ENCODE measurements around the gene ARL3.

Gene ARL3

GRCh38 chr10:102726274-102726673 lies 12.1 kb upstream of the ARL3 start:
- Histone ChIP-seq H2BK12ac (ENCODE audit: low read length) (no peak overlapping the region), H3K4ac (ENCODE audit: low read depth, low read length) (no peak overlapping the region), H3K4me1 (ENCODE audit: control insufficient read depth in 1 of 2, insufficient read depth in 2 of 2, low read length in 2 of 2) (peaks cover 2 to 4% of the 10 kb centered on the region in 2 experiments), H3K18ac (ENCODE audit: low read length) (no peak overlapping the region), H3K4me3 (ENCODE audit: low read depth, low read length) (no peak overlapping the region), H3K23ac (ENCODE audit: low read length) (no peak overlapping the region), H2AK5ac (ENCODE audit: low read length) (no peak overlapping the region), H3K14ac (ENCODE audit: low read length) (no peak overlapping the region), H3K9me3 (ENCODE audit: insufficient read depth, low read depth, low read length) (no peaks in the 10 kb centered on the region), H4K91ac (ENCODE audit: low read depth, low read length) (no peak overlapping the region), H2BK5ac (ENCODE audit: low read depth, low read length, poor library complexity) (no peak overlapping the region), H3K27me3 (ENCODE audit: insufficient read depth, low read length) (no peaks in the 10 kb centered on the region), H3K36me3 (ENCODE audit: control insufficient read depth in 1 of 2, insufficient read depth in 2 of 2, low read length in 2 of 2) (peaks cover 21 to 23% of the 10 kb centered on the region in 2 experiments), H2AFZ (ENCODE audit: insufficient read depth, low read length, poor library complexity) (no peak overlapping the region), H3K9ac (ENCODE audit: low read length) (no peak overlapping the region), H3K27ac (ENCODE audit: low read depth, low read length) (no peak overlapping the region), H3K79me1 (ENCODE audit: low read length) (peaks cover 4% of the 10 kb centered on the region), H4K12ac (ENCODE audit: low read depth, low read length) (no peak overlapping the region), H4K8ac (ENCODE audit: low read depth, low read length) (no peak overlapping the region), H2BK120ac (ENCODE audit: insufficient read depth, low read length, poor library complexity) (no peak overlapping the region), H3K79me2 (ENCODE audit: control insufficient read depth, insufficient read depth, low read length, poor library complexity) (peaks cover 2% of the 10 kb centered on the region), H3K4me2 (ENCODE audit: low read length) (no peak overlapping the region)
- WGBS (ENCODE audit: extremely low coverage, insufficient coverage, insufficient read length) = no CpG with 5 or more reads among the region's 3 CpGs
- peak; percentile 24 to 59 for DNase-seq

GRCh38 chr10:102723989-102724388 lies 9.8 kb upstream of the ARL3 start:
- H2AFZ ChIP-seq (ENCODE audit: insufficient read depth, low read length, poor library complexity) = no peak overlapping the region
- H4K12ac ChIP-seq (ENCODE audit: low read depth, low read length) = no peak overlapping the region
- no peaks in the 10 kb centered on the region for H3K27me3 ChIP-seq (ENCODE audit: insufficient read depth, low read length)
- H3K27ac ChIP-seq (ENCODE audit: low read depth, low read length) = no peak overlapping the region
- no peak overlapping the region for H2BK12ac ChIP-seq (ENCODE audit: low read length)
- H3K18ac ChIP-seq (ENCODE audit: low read length) = no peak overlapping the region
- H4K8ac ChIP-seq (ENCODE audit: low read depth, low read length) = no peak overlapping the region
- peaks cover 16 to 17% of the 10 kb centered on the region in 2 experiments for H3K36me3 ChIP-seq (ENCODE audit: control insufficient read depth in 1 of 2, insufficient read depth in 2 of 2, low read length in 2 of 2)
- no peak overlapping the region for H2BK5ac ChIP-seq (ENCODE audit: low read depth, low read length, poor library complexity)
- H4K91ac ChIP-seq (ENCODE audit: low read depth, low read length) = no peak overlapping the region
- no peak overlapping the region for H3K4me2 ChIP-seq (ENCODE audit: low read length)
- no peak overlapping the region for H3K23ac ChIP-seq (ENCODE audit: low read length)
- H3K79me1 ChIP-seq (ENCODE audit: low read length) = no peaks in the 10 kb centered on the region
- DNase-seq = no peak
- no peak overlapping the region for H3K4me3 ChIP-seq (ENCODE audit: low read depth, low read length)
- no peak overlapping the region for H3K4ac ChIP-seq (ENCODE audit: low read depth, low read length)
- H2BK120ac ChIP-seq (ENCODE audit: insufficient read depth, low read length, poor library complexity) = no peak overlapping the region
- H3K14ac ChIP-seq (ENCODE audit: low read length) = no peak overlapping the region
- H3K9me3 ChIP-seq (ENCODE audit: insufficient read depth, low read depth, low read length) = no peaks in the 10 kb centered on the region
- no peak overlapping the region for H3K9ac ChIP-seq (ENCODE audit: low read length)
- H2AK5ac ChIP-seq (ENCODE audit: low read length) = no peak overlapping the region
- peaks cover 0 to 2% of the 10 kb centered on the region in 2 experiments for H3K4me1 ChIP-seq (ENCODE audit: control insufficient read depth in 1 of 2, insufficient read depth in 2 of 2, low read length in 2 of 2)
- WGBS (ENCODE audit: extremely low coverage, insufficient coverage, insufficient read length) = no CpG with 5 or more reads among the region's 4 CpGs
- no peaks in the 10 kb centered on the region for H3K79me2 ChIP-seq (ENCODE audit: control insufficient read depth, insufficient read depth, low read length, poor library complexity)

GRCh38 chr10:102721954-102722353 lies 7.8 kb upstream of the ARL3 start:
- Histone ChIP-seq H3K14ac (ENCODE audit: low read length) (no peak overlapping the region), H2AFZ (ENCODE audit: insufficient read depth, low read length, poor library complexity) (no peak overlapping the region)
- no CpG with 5 or more reads among the region's 4 CpGs for WGBS (ENCODE audit: extremely low coverage, insufficient coverage, insufficient read length)

GRCh38 chr10:102720775-102721301 lies 6.6 kb upstream of the ARL3 start:
- WGBS (ENCODE audit: extremely low coverage, insufficient coverage, insufficient read length) = no CpG with 5 or more reads among the region's 6 CpGs
- no peak overlapping the region for H2BK12ac ChIP-seq (ENCODE audit: low read length)
- no peak overlapping the region for H2AFZ ChIP-seq (ENCODE audit: insufficient read depth, low read length, poor library complexity)

More at GRCh38 chr10:102721954-102722353, 7.8 kb upstream of the ARL3 start:
- Histone ChIP-seq H3K4me2 (ENCODE audit: low read length) (no peak overlapping the region), H4K8ac (ENCODE audit: low read depth, low read length) (no peak overlapping the region), H2AK5ac (ENCODE audit: low read length) (no peak overlapping the region), H4K12ac (ENCODE audit: low read depth, low read length) (no peak overlapping the region), H2BK120ac (ENCODE audit: insufficient read depth, low read length, poor library complexity) (no peak overlapping the region), H2BK5ac (ENCODE audit: low read depth, low read length, poor library complexity) (no peak overlapping the region), H3K36me3 (ENCODE audit: control insufficient read depth in 1 of 2, insufficient read depth in 2 of 2, low read length in 2 of 2) (peaks cover 5 to 8% of the 10 kb centered on the region in 2 experiments), H2BK12ac (ENCODE audit: low read length) (no peak overlapping the region), H3K4me1 (ENCODE audit: control insufficient read depth in 1 of 2, insufficient read depth in 2 of 2, low read length in 2 of 2) (peaks cover 11 to 12% of the 10 kb centered on the region in 2 experiments), H3K79me1 (ENCODE audit: low read length) (peaks cover 7% of the 10 kb centered on the region), H3K4ac (ENCODE audit: low read depth, low read length) (no peak overlapping the region), H3K9ac (ENCODE audit: low read length) (no peak overlapping the region), H3K18ac (ENCODE audit: low read length) (no peak overlapping the region), H3K79me2 (ENCODE audit: control insufficient read depth, insufficient read depth, low read length, poor library complexity) (no peaks in the 10 kb centered on the region), H3K4me3 (ENCODE audit: low read depth, low read length) (no peak overlapping the region), H3K27ac (ENCODE audit: low read depth, low read length) (no peak overlapping the region), H3K23ac (ENCODE audit: low read length) (no peak overlapping the region), H4K91ac (ENCODE audit: low read depth, low read length) (no peak overlapping the region), H3K27me3 (ENCODE audit: insufficient read depth, low read length) (no peaks in the 10 kb centered on the region), H3K9me3 (ENCODE audit: insufficient read depth, low read depth, low read length) (no peaks in the 10 kb centered on the region)
- no peak for DNase-seq

More at GRCh38 chr10:102720775-102721301, 6.6 kb upstream of the ARL3 start:
- peak overlapping the region; percentile 44 for H3K4ac ChIP-seq (ENCODE audit: low read depth, low read length)
- no peaks in the 10 kb centered on the region for H3K9me3 ChIP-seq (ENCODE audit: insufficient read depth, low read depth, low read length)
- peaks cover 7% of the 10 kb centered on the region for H3K79me1 ChIP-seq (ENCODE audit: low read length)
- peaks cover 15 to 19% of the 10 kb centered on the region in 2 experiments for H3K4me1 ChIP-seq (ENCODE audit: control insufficient read depth in 1 of 2, insufficient read depth in 2 of 2, low read length in 2 of 2)
- H3K79me2 ChIP-seq (ENCODE audit: control insufficient read depth, insufficient read depth, low read length, poor library complexity) = no peaks in the 10 kb centered on the region
- H4K8ac ChIP-seq (ENCODE audit: low read depth, low read length) = no peak overlapping the region
- H4K91ac ChIP-seq (ENCODE audit: low read depth, low read length) = no peak overlapping the region
- H2AK5ac ChIP-seq (ENCODE audit: low read length) = no peak overlapping the region
- H3K23ac ChIP-seq (ENCODE audit: low read length) = no peak overlapping the region
- H3K9ac ChIP-seq (ENCODE audit: low read length) = no peak overlapping the region
- no peak overlapping the region for H3K18ac ChIP-seq (ENCODE audit: low read length)
- H3K4me3 ChIP-seq (ENCODE audit: low read depth, low read length) = no peak overlapping the region
- no peak overlapping the region for H3K27ac ChIP-seq (ENCODE audit: low read depth, low read length)
- H2BK5ac ChIP-seq (ENCODE audit: low read depth, low read length, poor library complexity) = no peak overlapping the region
- DNase-seq = no peak
- H3K4me2 ChIP-seq (ENCODE audit: low read length) = no peak overlapping the region
- H4K12ac ChIP-seq (ENCODE audit: low read depth, low read length) = no peak overlapping the region
- peak overlapping the region; percentile 30 for H3K14ac ChIP-seq (ENCODE audit: low read length)
- H3K36me3 ChIP-seq (ENCODE audit: control insufficient read depth in 1 of 2, insufficient read depth in 2 of 2, low read length in 2 of 2) = no peaks in the 10 kb centered on the region
- H3K27me3 ChIP-seq (ENCODE audit: insufficient read depth, low read length) = no peaks in the 10 kb centered on the region
- no peak overlapping the region for H2BK120ac ChIP-seq (ENCODE audit: insufficient read depth, low read length, poor library complexity)

Data from trophoblast cell (in vitro differentiated cells and primary cell).